Fibroblast of mammary gland (primary cell): Measurements from ENCODE around the gene RIC3.

Experiments
- DNase-seq: peaks from one replicate; pipeline ENCODE4 v3.0.0-alpha.2; 2010; ENCODE audit warnings: low read depth
- H3K4me3 ChIP-seq: 2 replicates; pipeline ENCODE4 v1.5.1; 2011; ENCODE audit warnings: low read depth, mild to moderate bottlenecking, low read length, moderate library complexity; ENCODE audit not compliant: control insufficient read depth
- TF ChIP-seq, protein P1 (sequence below): conservative IDR thresholded peaks from 2 replicates; pipeline ENCODE4 v1.5.1; 2011; ENCODE audit warnings: low read depth, low read length, inconsistent platforms; ENCODE audit not compliant: control insufficient read depth, insufficient read depth

Gene RIC3

DNA sequence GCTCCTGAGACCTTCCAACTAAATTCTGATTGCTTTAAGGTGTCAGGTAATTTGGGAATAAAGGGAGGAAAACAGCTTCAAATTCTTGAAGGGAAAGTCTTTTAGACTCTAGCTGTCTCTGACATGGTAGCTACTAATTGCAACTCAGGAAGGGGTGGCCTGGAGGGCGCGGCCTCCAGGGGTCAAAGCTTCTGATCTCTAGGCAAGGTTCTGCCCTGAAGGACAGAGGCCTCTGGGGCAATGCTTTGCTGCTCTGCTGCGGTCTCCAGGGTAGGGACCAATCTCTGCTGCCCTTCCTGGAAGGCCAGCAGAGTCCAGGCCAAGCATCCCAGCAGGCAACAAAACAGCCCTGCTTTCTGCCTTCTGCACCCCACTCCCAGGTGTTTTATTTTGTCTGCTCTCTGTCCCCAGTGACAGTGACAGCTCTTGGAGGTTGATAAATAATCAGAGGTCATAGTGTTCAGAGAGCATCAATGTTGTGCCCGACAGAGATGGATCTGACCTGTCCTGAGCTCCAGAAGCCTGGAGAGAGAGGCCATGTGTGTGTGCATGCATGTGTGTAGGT is 89.6 kb downstream of the RIC3 start:
- H3K4me3 ChIP-seq: no peak overlapping the region
- TF ChIP-seq, protein P1, sequence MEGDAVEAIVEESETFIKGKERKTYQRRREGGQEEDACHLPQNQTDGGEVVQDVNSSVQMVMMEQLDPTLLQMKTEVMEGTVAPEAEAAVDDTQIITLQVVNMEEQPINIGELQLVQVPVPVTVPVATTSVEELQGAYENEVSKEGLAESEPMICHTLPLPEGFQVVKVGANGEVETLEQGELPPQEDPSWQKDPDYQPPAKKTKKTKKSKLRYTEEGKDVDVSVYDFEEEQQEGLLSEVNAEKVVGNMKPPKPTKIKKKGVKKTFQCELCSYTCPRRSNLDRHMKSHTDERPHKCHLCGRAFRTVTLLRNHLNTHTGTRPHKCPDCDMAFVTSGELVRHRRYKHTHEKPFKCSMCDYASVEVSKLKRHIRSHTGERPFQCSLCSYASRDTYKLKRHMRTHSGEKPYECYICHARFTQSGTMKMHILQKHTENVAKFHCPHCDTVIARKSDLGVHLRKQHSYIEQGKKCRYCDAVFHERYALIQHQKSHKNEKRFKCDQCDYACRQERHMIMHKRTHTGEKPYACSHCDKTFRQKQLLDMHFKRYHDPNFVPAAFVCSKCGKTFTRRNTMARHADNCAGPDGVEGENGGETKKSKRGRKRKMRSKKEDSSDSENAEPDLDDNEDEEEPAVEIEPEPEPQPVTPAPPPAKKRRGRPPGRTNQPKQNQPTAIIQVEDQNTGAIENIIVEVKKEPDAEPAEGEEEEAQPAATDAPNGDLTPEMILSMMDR: no peak
- no peak for DNase-seq

GRCh38 chr11:8075119-8075726 is 93.6 kb downstream of the RIC3 start:
- TF ChIP-seq, protein P1: no peak
- no peak for DNase-seq
- H3K4me3 ChIP-seq: no peak overlapping the region

DNA sequence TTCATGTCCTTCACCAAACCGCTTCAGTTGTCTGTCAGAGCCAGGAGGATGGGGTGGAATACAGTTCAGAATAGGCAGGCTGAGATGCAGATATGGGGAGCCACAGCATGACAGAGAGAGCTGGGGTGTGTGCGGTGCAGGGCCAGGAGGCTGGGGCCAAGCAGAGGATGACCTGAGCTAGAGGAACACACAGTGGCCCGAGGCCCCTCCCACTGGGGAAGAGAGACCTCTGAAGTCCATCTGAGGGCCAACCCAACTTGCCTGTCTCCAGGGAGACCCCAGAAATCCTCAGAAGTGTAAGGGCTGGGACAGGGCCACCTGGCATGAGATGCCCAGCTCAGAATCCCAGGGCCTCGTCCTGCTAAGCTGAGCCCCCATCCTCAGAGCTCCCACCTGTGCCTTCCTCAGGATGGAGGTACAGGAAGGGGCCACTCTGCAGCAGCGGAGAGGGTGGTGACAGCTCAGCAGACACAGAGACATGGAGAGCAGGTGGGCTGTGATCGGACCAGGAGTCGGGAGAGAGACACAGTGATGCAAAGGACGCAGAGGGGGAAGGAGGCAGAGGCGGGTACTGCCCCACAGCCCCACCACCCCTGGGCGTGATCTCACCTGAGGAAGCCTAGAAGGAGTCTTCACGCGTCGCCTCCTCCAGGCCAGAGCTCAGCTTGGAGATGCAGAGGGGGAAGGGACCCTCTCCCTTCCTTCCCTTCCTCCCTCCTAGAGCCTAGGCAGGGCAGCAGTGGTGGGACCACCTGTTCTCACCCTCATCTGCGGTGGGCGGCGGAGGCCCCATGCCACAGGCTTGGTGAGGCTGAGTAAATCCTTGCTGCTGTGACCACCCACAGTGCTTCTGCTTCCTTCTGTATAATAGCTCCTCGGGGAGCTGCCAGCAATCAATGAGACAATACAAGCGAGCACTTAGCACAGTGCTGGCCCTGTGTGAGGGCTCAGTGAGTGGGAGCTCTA is 96.9 kb downstream of the RIC3 start:
- DNase-seq: no peak
- TF ChIP-seq, protein P1: no peak
- no peak overlapping the region for H3K4me3 ChIP-seq

- no peak overlapping the region for H3K4me3 ChIP-seq
- TF ChIP-seq, protein P1: peak; percentile 51
- peak; percentile 69 for DNase-seq
These were observed 98.3 kb downstream of the RIC3 start for GRCh38 chr11:8070417-8071115.

GRCh38 chr11:8069771-8070170 is 99.1 kb downstream of the RIC3 start:
- TF ChIP-seq, protein P1: no peak
- DNase-seq: no peak
- no peak overlapping the region for H3K4me3 ChIP-seq

DNA sequence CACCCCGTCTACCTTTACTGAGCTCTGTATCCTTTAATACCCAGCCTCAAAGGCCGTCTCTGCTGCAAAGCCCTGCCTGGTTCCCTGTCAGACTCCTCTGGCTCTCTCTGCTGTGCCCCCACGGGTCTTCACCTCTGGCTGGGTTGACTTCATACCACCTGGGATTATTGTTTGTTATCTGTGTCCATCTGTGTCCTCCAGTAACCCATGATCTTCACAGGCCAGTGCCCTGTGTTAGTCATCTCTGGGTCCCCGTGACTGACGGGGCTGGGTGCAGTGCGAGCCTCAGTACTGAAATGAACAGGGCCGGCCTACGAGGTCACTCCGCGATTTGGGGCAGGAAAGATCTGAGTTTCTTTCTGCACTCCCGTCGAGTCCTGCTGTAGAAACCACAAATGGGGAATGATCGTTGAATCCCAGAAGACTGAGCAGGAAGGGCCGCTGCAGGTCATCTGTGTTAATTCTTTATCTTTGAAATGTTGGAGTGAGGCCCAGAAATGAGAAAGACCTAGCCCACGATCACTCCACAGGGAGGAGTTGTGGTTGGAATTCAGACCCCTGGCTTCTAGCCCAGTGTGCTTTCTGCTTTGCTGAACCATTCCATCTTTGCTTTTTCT is 100.1 kb downstream of the RIC3 start:
- peak; percentile 91 for DNase-seq
- TF ChIP-seq, protein P1: no peak
- peak overlapping the region; percentile 10 for H3K4me3 ChIP-seq
